ENCODE results near the gene SEC24D.
"Not testable (repeated sequence)": the region's sequence is repeated elsewhere in the genome, so short reads cannot be mapped to it uniquely, and the experiment has no call there.

The SEC24D gene

DNA sequence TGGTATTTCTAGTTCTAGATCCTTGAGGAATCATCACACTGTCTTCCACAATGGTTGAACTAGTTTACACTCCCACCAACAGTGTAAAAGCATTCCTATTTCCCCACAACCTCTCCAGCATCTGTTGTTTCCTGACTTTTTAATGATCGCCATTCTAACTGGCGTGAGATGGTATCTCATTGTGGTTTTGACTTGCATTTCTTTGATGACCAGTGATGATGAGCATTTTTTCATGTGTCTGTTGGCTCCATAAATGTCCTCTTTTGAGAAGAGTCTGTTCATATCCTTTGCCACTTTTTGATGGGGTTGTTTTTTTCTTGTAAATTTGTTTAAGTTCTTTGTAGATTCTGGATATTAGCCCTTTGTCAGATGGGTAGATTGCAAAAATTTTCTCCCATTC, 58.3 kb downstream of the SEC24D start:
- H3K27me3 ChIP-seq (ENCODE audit: control insufficient read depth, insufficient read depth, low read length); H3K9ac ChIP-seq (ENCODE audit: low read depth, low read length); H3K4me3 ChIP-seq (ENCODE audit: low read length); H3K9me3 ChIP-seq (replicated peaks; ENCODE audit: low read length); H3K4me2 ChIP-seq (ENCODE audit: low read length): not testable (repeated sequence)
- H3K4me1 ChIP-seq (ENCODE audit: control insufficient read depth, insufficient read depth, low read length) = peaks cover 36% of the 10 kb centered on the region
- H3K36me3 ChIP-seq (ENCODE audit: insufficient read depth, low read length) = peaks cover 14% of the 10 kb centered on the region

DNA sequence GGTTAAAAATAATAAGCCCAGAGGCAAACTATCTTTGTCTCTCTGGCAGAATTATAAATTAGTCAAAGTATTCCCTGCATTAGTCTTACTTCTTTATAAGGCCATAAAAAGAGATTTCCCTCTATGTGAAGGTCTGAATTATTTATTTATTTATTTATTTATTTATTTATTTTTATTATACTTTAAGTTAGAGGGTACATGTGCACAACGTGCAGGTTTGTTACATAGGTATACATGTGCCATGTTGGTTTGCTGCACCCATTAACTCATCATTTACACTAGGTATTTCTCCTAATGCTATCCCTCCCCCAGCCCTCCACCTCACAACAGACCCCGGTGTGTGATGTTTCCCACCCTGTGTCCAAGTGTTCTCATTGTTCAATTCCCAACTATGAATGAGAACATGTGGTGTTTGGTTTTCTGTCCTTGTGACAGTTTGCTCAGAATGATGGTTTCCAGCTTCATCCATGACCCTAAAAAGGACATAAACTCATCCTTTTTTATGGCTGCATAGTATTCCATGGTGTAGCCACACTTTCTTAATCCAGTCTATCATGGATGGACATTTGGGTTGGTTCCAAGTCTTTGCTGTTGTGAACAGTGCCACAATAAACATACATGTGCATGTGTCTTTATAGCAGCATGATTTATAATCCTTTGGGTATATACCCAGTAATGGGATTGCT, 58.8 kb downstream of the SEC24D start:
- H3K9me3 ChIP-seq (replicated peaks; ENCODE audit: low read length) = not testable (repeated sequence)

DNA sequence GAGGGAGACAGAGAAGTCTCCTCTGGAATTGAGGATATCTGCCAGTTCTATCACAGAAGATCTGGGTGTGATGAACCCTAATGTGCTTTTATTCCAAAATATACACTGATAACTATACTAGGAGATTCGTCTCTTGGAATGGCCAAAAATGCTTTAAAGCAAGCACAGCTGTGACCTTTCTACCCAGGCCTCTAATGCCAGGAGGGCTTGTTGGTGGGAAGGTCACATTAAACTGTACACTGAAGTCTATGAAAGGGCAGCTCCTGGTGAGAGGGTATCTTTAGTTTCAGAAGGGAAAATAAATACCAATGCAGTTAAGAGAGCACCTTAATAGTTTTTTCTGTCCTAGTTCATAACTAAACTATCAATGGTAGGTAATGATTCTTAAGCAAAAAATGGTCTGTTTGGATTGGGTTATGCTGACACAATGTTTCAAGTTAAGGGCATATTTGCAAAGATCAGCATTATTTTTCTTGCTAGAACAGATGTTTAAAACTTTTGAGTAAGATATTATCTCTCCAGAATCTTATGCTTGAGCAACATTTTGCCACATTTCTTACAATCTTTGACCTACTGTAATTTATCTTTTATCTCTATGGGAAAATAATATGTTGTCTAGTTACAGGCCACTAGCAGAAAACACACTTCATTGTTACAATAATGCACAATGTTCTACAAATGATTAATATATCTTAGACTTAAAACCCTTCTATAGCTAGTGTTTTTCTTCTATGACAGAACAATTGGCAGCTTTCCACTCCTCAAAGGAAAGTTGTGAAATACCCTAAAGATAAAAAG, 59.6 kb downstream of the SEC24D start:
- no peak overlapping the region for H3K9ac ChIP-seq (ENCODE audit: low read depth, low read length)
- H3K4me3 ChIP-seq (ENCODE audit: low read length) = no peak overlapping the region
- H3K36me3 ChIP-seq (ENCODE audit: insufficient read depth, low read length) = peaks cover 4% of the 10 kb centered on the region
- no peaks in the 10 kb centered on the region for H3K9me3 ChIP-seq (replicated peaks; ENCODE audit: low read length)
- H3K4me2 ChIP-seq (ENCODE audit: low read length) = no peak overlapping the region
- H3K4me1 ChIP-seq (ENCODE audit: control insufficient read depth, insufficient read depth, low read length) = peaks cover 41% of the 10 kb centered on the region
- H3K27me3 ChIP-seq (ENCODE audit: control insufficient read depth, insufficient read depth, low read length) = no peaks in the 10 kb centered on the region

More for the DNA sequence above, 58.8 kb downstream of the SEC24D start:
- H3K4me1 ChIP-seq (ENCODE audit: control insufficient read depth, insufficient read depth, low read length) = peaks cover 41% of the 10 kb centered on the region
- H3K4me2 ChIP-seq (ENCODE audit: low read length); H3K36me3 ChIP-seq (ENCODE audit: insufficient read depth, low read length); H3K4me3 ChIP-seq (ENCODE audit: low read length); H3K9ac ChIP-seq (ENCODE audit: low read depth, low read length); H3K27me3 ChIP-seq (ENCODE audit: control insufficient read depth, insufficient read depth, low read length): not testable (repeated sequence)

DNA sequence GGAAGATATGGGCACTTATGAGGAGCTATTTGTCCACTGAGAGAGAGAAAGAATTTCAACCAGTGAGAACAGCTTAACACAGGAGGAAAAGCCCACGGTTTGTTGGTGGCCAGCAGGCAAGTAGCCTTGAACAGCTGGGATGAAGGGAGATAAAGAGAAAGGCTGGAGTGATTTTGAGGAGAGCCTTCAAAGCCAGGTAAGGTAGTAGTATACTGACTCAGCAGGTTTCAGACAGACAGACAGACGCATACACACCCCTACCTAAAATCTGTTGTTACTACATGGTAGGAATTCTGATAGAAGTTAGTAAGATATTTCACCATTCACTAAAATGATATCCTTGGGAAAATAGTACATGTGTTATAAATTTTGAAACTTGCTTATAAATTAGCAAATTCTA, 60.5 kb downstream of the SEC24D start:
- Histone ChIP-seq H3K4me1 (ENCODE audit: control insufficient read depth, insufficient read depth, low read length) (peaks cover 41% of the 10 kb centered on the region), H3K27me3 (ENCODE audit: control insufficient read depth, insufficient read depth, low read length) (no peaks in the 10 kb centered on the region), H3K36me3 (ENCODE audit: insufficient read depth, low read length) (peaks cover 7% of the 10 kb centered on the region), H3K9me3 (replicated peaks; ENCODE audit: low read length) (no peaks in the 10 kb centered on the region), H3K9ac (ENCODE audit: low read depth, low read length) (no peak overlapping the region), H3K4me3 (ENCODE audit: low read length) (no peak overlapping the region), H3K4me2 (ENCODE audit: low read length) (no peak overlapping the region)

DNA sequence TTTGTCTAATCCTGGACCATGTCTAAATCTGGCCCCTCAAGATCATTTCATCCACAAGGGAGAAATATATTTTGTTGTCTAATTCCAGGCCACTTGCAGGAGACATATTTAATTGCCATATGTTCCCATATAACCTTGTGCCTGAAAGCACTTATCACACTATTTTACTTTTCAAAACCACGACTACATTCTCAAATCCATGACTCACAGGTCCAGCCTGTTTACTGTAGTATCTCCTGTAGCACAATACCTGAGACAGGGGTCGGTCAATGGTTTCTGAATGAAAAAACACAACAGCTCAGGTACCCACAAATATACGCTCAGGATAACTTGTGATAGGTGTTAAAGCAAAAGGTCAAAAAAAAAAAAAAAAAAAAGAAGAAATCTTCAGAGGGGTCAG, 60.9 kb downstream of the SEC24D start:
- peaks cover 41% of the 10 kb centered on the region for H3K4me1 ChIP-seq (ENCODE audit: control insufficient read depth, insufficient read depth, low read length)

DNA sequence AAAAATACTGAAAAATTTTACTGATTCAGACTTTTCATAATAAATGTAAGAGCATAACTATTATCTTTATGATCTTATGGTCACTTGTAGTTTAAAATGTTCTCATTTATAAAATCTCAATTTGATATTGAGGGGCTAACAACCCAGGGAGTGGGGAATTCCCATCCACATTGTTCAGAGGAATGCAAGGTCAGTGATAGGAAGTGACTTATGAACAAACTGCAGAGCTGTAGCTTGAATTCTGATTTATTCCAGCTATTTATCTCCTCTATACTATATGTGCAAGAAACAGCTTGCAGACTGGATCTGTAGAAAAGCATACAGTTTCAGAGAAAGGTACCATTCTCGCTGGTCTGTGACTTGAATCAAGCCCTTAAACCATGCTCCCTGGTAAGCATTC, 61.6 kb downstream of the SEC24D start:
- Histone ChIP-seq H3K27me3 (ENCODE audit: control insufficient read depth, insufficient read depth, low read length) (no peaks in the 10 kb centered on the region), H3K4me3 (ENCODE audit: low read length) (no peak overlapping the region), H3K4me2 (ENCODE audit: low read length) (no peak overlapping the region), H3K36me3 (ENCODE audit: insufficient read depth, low read length) (peaks cover 16% of the 10 kb centered on the region), H3K4me1 (ENCODE audit: control insufficient read depth, insufficient read depth, low read length) (peaks cover 41% of the 10 kb centered on the region), H3K9ac (ENCODE audit: low read depth, low read length) (no peak overlapping the region), H3K9me3 (replicated peaks; ENCODE audit: low read length) (no peaks in the 10 kb centered on the region)

More for the DNA sequence above, 60.9 kb downstream of the SEC24D start:
- Histone ChIP-seq H3K36me3 (ENCODE audit: insufficient read depth, low read length) (peaks cover 11% of the 10 kb centered on the region), H3K4me3 (ENCODE audit: low read length) (no peak overlapping the region), H3K27me3 (ENCODE audit: control insufficient read depth, insufficient read depth, low read length) (no peaks in the 10 kb centered on the region), H3K9ac (ENCODE audit: low read depth, low read length) (no peak overlapping the region), H3K9me3 (replicated peaks; ENCODE audit: low read length) (no peaks in the 10 kb centered on the region), H3K4me2 (ENCODE audit: low read length) (no peak overlapping the region)

DNA sequence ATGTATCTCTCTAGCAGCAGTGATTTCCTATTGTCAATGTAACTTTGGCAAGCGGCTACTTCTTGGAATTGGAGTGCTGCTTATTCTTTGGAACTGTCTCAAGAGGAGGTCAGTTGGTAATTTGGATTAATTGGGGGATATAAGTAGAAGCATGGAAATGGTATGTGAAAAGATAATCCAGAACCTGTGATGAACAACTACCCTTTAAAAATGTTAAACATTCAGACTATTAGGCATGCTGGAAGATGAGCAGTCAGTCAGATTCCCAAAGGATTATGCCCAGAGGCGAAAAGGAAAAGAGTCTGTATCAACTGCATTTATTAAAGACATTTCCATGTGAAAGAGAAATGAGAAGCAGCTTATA, 62.5 kb downstream of the SEC24D start:
- peaks cover 41% of the 10 kb centered on the region for H3K4me1 ChIP-seq (ENCODE audit: control insufficient read depth, insufficient read depth, low read length)
- H3K9ac ChIP-seq (ENCODE audit: low read depth, low read length) = no peak overlapping the region
- no peaks in the 10 kb centered on the region for H3K9me3 ChIP-seq (replicated peaks; ENCODE audit: low read length)
- no peaks in the 10 kb centered on the region for H3K27me3 ChIP-seq (ENCODE audit: control insufficient read depth, insufficient read depth, low read length)
- no peak overlapping the region for H3K4me2 ChIP-seq (ENCODE audit: low read length)
- H3K36me3 ChIP-seq (ENCODE audit: insufficient read depth, low read length) = peaks cover 16% of the 10 kb centered on the region
- H3K4me3 ChIP-seq (ENCODE audit: low read length) = no peak overlapping the region

DNA sequence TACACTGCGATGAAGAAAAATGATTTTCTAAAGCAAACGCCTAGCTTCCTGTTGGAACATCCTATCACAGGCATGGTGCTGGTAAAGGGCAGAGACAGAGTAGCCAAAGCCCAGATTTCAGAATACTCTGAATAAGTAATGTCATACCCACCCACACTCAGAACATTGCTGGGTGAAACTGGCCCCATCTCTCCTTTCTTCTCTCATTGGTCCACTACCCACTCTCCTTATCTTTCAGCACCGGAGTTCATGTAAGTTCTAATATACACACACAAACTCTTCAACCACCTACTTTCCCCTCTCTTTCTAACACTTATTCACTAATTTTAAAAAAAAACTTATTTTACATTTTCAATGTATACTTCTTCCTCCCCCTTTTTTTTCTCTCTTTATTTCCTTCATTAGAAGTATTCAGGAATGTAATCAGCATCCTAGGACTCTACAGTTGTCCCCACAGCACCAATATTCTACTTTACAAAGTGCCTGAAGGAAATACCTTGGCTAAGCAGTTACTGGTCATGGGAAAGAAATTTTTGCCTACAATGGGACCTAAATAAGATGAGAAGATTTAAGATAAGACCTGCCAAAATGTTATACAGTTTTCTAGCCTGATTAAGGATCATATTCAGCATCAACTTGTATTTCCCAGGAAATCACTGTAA, 63.0 kb downstream of the SEC24D start:
- no peak overlapping the region for H3K4me3 ChIP-seq (ENCODE audit: low read length)
- H3K4me1 ChIP-seq (ENCODE audit: control insufficient read depth, insufficient read depth, low read length) = peaks cover 41% of the 10 kb centered on the region
- peak overlapping the region; percentile 12 for H3K9ac ChIP-seq (ENCODE audit: low read depth, low read length)
- H3K9me3 ChIP-seq (replicated peaks; ENCODE audit: low read length) = no peaks in the 10 kb centered on the region
- peaks cover 20% of the 10 kb centered on the region for H3K36me3 ChIP-seq (ENCODE audit: insufficient read depth, low read length)
- no peaks in the 10 kb centered on the region for H3K27me3 ChIP-seq (ENCODE audit: control insufficient read depth, insufficient read depth, low read length)
- peak overlapping the region; percentile 37 for H3K4me2 ChIP-seq (ENCODE audit: low read length)

DNA sequence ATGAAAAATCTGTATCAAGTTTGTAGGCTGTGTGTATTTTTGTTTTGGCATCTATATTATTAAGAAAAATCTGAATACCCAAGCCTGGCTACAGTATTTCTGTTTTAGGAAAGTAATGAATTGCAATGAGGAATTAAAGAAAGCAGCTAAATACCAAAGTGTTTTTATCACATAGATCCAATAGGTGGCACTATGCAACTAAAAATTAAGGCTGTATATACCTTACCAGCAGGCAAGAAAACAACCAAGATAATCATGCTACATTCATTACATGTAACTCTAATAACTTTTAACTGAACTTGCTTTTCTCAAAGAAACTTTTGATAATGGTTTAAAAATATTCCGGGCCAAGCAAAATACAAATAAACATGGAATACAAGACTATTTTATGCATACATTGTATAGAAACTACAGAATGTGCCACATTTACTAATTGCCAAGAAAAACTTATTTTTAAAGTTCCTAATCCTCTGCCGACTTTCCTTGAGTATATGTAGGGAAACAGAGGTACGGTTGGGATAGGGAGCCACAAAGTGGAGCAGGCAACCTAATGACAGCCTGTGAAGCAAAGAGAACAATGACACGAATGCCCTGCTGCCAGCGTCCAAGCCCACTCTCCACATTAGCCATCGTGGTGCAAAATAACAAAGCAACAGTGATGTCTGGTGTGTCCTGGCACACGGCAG, 63.7 kb downstream of the SEC24D start:
- Histone ChIP-seq H3K27me3 (ENCODE audit: control insufficient read depth, insufficient read depth, low read length) (no peaks in the 10 kb centered on the region), H3K36me3 (ENCODE audit: insufficient read depth, low read length) (peaks cover 26% of the 10 kb centered on the region), H3K9me3 (replicated peaks; ENCODE audit: low read length) (no peaks in the 10 kb centered on the region), H3K4me3 (ENCODE audit: low read length) (no peak overlapping the region), H3K4me1 (ENCODE audit: control insufficient read depth, insufficient read depth, low read length) (peaks cover 41% of the 10 kb centered on the region), H3K4me2 (ENCODE audit: low read length) (peak overlapping the region; percentile 37), H3K9ac (ENCODE audit: low read depth, low read length) (peak overlapping the region; percentile 12)

DNA sequence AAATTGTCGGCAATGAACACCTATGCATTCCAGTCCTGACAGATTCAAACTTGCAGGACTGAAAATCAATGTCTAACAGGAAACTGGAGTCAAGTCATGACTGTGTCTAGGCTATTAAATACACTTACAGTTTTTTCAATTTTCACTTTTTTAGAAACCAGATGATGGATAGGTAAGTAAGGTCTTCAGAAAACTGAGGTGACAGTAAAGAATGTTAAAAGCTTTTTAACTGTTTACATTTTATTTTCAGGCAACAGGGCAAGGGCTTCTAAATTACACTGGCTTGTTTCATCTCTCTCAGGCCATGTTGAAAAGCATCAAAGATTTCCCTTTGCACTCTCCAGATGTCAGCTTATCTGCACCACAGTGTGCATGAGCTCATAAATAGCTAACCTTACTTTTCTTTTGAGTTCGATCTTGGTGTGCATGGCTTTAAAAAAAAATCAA, 65.2 kb downstream of the SEC24D start:
- H3K27me3 ChIP-seq (ENCODE audit: control insufficient read depth, insufficient read depth, low read length) = no peaks in the 10 kb centered on the region
- no peak overlapping the region for H3K4me2 ChIP-seq (ENCODE audit: low read length)
- no peaks in the 10 kb centered on the region for H3K9me3 ChIP-seq (replicated peaks; ENCODE audit: low read length)
- no peak overlapping the region for H3K9ac ChIP-seq (ENCODE audit: low read depth, low read length)
- H3K36me3 ChIP-seq (ENCODE audit: insufficient read depth, low read length) = peaks cover 41% of the 10 kb centered on the region
- peaks cover 44% of the 10 kb centered on the region for H3K4me1 ChIP-seq (ENCODE audit: control insufficient read depth, insufficient read depth, low read length)
- H3K4me3 ChIP-seq (ENCODE audit: low read length) = no peak overlapping the region

DNA sequence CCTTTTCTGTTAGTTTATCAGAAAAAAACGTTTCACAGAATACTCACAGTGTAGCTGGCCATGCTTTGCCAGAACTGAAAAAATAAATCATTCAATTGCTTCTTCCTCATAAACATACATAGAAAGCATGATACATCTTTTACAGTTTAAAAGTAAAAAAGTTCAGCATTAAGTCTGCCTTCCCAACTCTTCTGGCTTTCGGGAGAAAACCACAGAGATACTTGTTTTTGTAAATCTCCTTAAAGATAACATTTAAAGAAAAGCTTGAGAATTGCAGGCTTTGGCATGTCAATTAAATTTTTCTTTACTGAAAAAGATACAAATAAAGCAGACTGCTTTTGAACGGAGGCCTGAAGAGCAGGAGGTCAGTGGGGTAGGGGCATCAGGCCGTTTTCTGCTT, 66.8 kb downstream of the SEC24D start:
- Histone ChIP-seq H3K4me2 (ENCODE audit: low read length) (no peak overlapping the region), H3K27me3 (ENCODE audit: control insufficient read depth, insufficient read depth, low read length) (no peaks in the 10 kb centered on the region), H3K36me3 (ENCODE audit: insufficient read depth, low read length) (peaks cover 45% of the 10 kb centered on the region), H3K4me3 (ENCODE audit: low read length) (no peak overlapping the region), H3K9me3 (replicated peaks; ENCODE audit: low read length) (no peaks in the 10 kb centered on the region), H3K4me1 (ENCODE audit: control insufficient read depth, insufficient read depth, low read length) (peaks cover 43% of the 10 kb centered on the region), H3K9ac (ENCODE audit: low read depth, low read length) (no peak overlapping the region)

All from skeletal muscle satellite cell (primary cell).